GM12878 (cell line): ENCODE measurements around the gene FGGY. TPM values are rescaled to one million over a fixed set of nuclear protein-coding genes. Genes with fewer than 3 reads are reported as not detected.

Source experiments
- BHLHE40 ChIP-seq, 2 experiments: fragments of 450-650 bp in 1 of 2; IDR thresholded peaks; 2 replicates each; pipeline ENCODE4 v1.6.1; 2011 to 2017; ENCODE audit warnings: low read depth in 2 of 2, borderline replicate concordance in 1 of 2, improper control_type of control experiment in 1 of 2, low read length in 1 of 2, mild to moderate bottlenecking in 1 of 2
- EZH2 ChIP-seq: IDR thresholded peaks from 2 replicates; pipeline ENCODE4 v1.6.1; 2012; ENCODE audit warnings: low read depth, mild to moderate bottlenecking, control low read depth, inconsistent platforms, low read length, borderline replicate concordance; ENCODE audit not compliant: control insufficient read depth
- IKZF2 ChIP-seq, 2 experiments: fragments of 450-650 bp; IDR thresholded peaks; 2 replicates each; pipeline ENCODE4 v1.6.1; 2017; ENCODE audit warnings: mild to moderate bottlenecking in 2 of 2, moderate library complexity in 2 of 2
- NR2C1 ChIP-seq: fragments of 450-650 bp; IDR thresholded peaks from 2 replicates; pipeline ENCODE4 v1.6.1; 2017; ENCODE audit warnings: antibody characterized with exemption, mild to moderate bottlenecking, moderate library complexity
- SP1 ChIP-seq: IDR thresholded peaks from one replicate; pipeline ENCODE4 v1.6.1; 2011; ENCODE audit warnings: low read depth, low read length
- SPI1 ChIP-seq: IDR thresholded peaks from 2 replicates; pipeline ENCODE4 v1.6.1; 2011; ENCODE audit warnings: low read depth, mild to moderate bottlenecking, low read length, moderate library complexity, borderline replicate concordance; ENCODE audit not compliant: insufficient read depth
- polyA plus RNA-seq, 11 experiments: library from polyadenylated mRNA; depleted of rRNA in 4 of 11; unstranded in 6 of 11; stranded (reverse) in 5 of 11; fragments of >200 nt; fragmentation: Nextera tagmentation in 4 of 11; fragmentation: Illumina TruSeq in 1 of 11; extraction: Ambion mirVana in 4 of 11; extraction: Trizol in 1 of 11; gene quantifications; 1 replicate in 1 of 11; 2 replicates in 10 of 11; pipeline versions ENCODE4 v1.2.1 to v1.2.3, GENCODE V29; 2011 to 2016; ENCODE audit warnings: inconsistent platforms in 2 of 11, missing spikeins in 2 of 11, low read depth in 1 of 11
- total RNA-seq, 4 experiments: library from RNA; depleted of rRNA in 3 of 4; stranded (reverse); fragments of >200 nt in 3 of 4; fragmentation: Illumina TruSeq in 1 of 4; extraction: Trizol in 1 of 4; gene quantifications; 2 replicates each; pipeline versions ENCODE4 v1.2.1 to v1.2.3, GENCODE V29; 2013 to 2021
- TF ChIP-seq, protein P1 (sequence below): IDR thresholded peaks from 2 replicates; pipeline ENCODE4 v1.6.1; 2012; ENCODE audit warnings: improper control_type of control experiment, low read depth, low read length; ENCODE audit not compliant: insufficient replicate concordance
- TF ChIP-seq, protein P2 (sequence below): IDR thresholded peaks from 2 replicates; pipeline ENCODE4 v1.6.1; 2012; ENCODE audit warnings: mild to moderate bottlenecking, low read depth, low read length

FGGY gene
- total and polyA plus RNA-seq, 10 of the 15 experiments (the other 5 are each of a cell fraction or from before 2014, with no cell fraction given): 6.2 to 11.9 (median 7.5) TPM

- TF ChIP-seq, protein P1, sequence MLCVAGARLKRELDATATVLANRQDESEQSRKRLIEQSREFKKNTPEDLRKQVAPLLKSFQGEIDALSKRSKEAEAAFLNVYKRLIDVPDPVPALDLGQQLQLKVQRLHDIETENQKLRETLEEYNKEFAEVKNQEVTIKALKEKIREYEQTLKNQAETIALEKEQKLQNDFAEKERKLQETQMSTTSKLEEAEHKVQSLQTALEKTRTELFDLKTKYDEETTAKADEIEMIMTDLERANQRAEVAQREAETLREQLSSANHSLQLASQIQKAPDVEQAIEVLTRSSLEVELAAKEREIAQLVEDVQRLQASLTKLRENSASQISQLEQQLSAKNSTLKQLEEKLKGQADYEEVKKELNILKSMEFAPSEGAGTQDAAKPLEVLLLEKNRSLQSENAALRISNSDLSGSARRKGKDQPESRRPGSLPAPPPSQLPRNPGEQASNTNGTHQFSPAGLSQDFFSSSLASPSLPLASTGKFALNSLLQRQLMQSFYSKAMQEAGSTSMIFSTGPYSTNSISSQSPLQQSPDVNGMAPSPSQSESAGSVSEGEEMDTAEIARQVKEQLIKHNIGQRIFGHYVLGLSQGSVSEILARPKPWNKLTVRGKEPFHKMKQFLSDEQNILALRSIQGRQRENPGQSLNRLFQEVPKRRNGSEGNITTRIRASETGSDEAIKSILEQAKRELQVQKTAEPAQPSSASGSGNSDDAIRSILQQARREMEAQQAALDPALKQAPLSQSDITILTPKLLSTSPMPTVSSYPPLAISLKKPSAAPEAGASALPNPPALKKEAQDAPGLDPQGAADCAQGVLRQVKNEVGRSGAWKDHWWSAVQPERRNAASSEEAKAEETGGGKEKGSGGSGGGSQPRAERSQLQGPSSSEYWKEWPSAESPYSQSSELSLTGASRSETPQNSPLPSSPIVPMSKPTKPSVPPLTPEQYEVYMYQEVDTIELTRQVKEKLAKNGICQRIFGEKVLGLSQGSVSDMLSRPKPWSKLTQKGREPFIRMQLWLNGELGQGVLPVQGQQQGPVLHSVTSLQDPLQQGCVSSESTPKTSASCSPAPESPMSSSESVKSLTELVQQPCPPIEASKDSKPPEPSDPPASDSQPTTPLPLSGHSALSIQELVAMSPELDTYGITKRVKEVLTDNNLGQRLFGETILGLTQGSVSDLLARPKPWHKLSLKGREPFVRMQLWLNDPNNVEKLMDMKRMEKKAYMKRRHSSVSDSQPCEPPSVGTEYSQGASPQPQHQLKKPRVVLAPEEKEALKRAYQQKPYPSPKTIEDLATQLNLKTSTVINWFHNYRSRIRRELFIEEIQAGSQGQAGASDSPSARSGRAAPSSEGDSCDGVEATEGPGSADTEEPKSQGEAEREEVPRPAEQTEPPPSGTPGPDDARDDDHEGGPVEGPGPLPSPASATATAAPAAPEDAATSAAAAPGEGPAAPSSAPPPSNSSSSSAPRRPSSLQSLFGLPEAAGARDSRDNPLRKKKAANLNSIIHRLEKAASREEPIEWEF: no peak
- TF ChIP-seq SPI1: no peak
- no peak for TF ChIP-seq EZH2
- TF ChIP-seq BHLHE40 (IDR thresholded peaks at IDR 0.05; ENCODE audit: borderline replicate concordance in 1 of 2, low read depth in 2 of 2, low read length in 1 of 2): no peak
- TF ChIP-seq SP1: no peak
- TF ChIP-seq NR2C1: no peak
- TF ChIP-seq, protein P2, sequence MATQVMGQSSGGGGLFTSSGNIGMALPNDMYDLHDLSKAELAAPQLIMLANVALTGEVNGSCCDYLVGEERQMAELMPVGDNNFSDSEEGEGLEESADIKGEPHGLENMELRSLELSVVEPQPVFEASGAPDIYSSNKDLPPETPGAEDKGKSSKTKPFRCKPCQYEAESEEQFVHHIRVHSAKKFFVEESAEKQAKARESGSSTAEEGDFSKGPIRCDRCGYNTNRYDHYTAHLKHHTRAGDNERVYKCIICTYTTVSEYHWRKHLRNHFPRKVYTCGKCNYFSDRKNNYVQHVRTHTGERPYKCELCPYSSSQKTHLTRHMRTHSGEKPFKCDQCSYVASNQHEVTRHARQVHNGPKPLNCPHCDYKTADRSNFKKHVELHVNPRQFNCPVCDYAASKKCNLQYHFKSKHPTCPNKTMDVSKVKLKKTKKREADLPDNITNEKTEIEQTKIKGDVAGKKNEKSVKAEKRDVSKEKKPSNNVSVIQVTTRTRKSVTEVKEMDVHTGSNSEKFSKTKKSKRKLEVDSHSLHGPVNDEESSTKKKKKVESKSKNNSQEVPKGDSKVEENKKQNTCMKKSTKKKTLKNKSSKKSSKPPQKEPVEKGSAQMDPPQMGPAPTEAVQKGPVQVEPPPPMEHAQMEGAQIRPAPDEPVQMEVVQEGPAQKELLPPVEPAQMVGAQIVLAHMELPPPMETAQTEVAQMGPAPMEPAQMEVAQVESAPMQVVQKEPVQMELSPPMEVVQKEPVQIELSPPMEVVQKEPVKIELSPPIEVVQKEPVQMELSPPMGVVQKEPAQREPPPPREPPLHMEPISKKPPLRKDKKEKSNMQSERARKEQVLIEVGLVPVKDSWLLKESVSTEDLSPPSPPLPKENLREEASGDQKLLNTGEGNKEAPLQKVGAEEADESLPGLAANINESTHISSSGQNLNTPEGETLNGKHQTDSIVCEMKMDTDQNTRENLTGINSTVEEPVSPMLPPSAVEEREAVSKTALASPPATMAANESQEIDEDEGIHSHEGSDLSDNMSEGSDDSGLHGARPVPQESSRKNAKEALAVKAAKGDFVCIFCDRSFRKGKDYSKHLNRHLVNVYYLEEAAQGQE: no peak
- no peak for TF ChIP-seq IKZF2 (IDR thresholded peaks at IDR 0.05)
Measured at GRCh38 chr1:59310549-59311250, 13.8 kb downstream of the FGGY start (continued).
